Measurements from ENCODE around the gene ZG16. TPM values are rescaled to one million over a fixed set of nuclear protein-coding genes. Genes with fewer than 3 reads are reported as not detected.
"Not testable (repeated sequence)": the region's sequence is repeated elsewhere in the genome, so short reads cannot be mapped to it uniquely, and the experiment has no call there.

Gene ZG16
- total RNA-seq, 2 experiments from 2014 or later: not detected

DNA sequence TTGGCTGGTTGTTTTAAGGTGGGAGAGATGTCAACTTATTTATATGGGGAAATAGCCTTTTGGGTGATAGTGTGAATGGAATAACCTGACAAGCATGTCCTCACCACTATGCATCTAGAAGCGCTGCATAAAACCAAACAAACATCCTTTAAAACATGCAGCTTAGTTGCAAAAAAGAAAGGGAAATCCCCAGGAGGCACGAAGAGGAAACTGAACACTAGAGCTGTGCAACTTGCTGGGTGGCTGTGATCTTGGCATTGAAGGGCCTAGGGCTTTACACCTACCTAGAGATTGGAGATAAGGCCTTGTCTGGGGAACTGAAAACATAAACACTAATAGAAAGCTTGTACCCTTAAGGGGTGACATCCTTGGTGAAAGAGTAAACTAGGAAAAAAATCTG, 39.5 kb upstream of the ZG16 start:
- no peaks in the 10 kb centered on the region for H3K36me3 ChIP-seq (ENCODE audit: insufficient read depth, low read length)
- peak; percentile 70 for DNase-seq (ENCODE audit: low spot score)
- intact Hi-C loops (cut with micrococcal nuclease; ENCODE audit: unreplicated experiment): no loop called here
- no peaks in the 10 kb centered on the region for H3K9me2 ChIP-seq (ENCODE audit: insufficient read depth, low read length)
- peak overlapping the region; percentile 56; the same call in 1 of the 2 replicates for H2AFZ ChIP-seq (ENCODE audit: low read length)
- peaks cover 27% of the 10 kb centered on the region for H3K4me1 ChIP-seq (ENCODE audit: insufficient read depth, low read length, poor library complexity, severe bottlenecking)
- H3K4me3 ChIP-seq (ENCODE audit: low read depth, low read length, poor library complexity, severe bottlenecking): peak overlapping the region; percentile 7
- H3K27ac ChIP-seq (ENCODE audit: low read depth, low read length, poor library complexity, severe bottlenecking): peak overlapping the region; percentile 39
- peak overlapping the region; percentile 56 for H3K4me2 ChIP-seq (ENCODE audit: low read length)
- CTCF ChIA-PET (ENCODE audit: unreplicated experiment): no interaction called here
- TF ChIP-seq, protein P1, sequence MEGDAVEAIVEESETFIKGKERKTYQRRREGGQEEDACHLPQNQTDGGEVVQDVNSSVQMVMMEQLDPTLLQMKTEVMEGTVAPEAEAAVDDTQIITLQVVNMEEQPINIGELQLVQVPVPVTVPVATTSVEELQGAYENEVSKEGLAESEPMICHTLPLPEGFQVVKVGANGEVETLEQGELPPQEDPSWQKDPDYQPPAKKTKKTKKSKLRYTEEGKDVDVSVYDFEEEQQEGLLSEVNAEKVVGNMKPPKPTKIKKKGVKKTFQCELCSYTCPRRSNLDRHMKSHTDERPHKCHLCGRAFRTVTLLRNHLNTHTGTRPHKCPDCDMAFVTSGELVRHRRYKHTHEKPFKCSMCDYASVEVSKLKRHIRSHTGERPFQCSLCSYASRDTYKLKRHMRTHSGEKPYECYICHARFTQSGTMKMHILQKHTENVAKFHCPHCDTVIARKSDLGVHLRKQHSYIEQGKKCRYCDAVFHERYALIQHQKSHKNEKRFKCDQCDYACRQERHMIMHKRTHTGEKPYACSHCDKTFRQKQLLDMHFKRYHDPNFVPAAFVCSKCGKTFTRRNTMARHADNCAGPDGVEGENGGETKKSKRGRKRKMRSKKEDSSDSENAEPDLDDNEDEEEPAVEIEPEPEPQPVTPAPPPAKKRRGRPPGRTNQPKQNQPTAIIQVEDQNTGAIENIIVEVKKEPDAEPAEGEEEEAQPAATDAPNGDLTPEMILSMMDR (conservative IDR thresholded peaks at IDR 0.05; ENCODE audit: low read length): no peak
- no peaks in the 10 kb centered on the region for H3K79me2 ChIP-seq (ENCODE audit: insufficient read depth, low read depth, low read length)
- POLR2A ChIA-PET: interaction anchor here (1.3 kb wide), 1 partner anchor 52 kb away, joined by 4 read pairs; the partner anchor contains the start of gene KIF22
- H4K20me1 ChIP-seq (ENCODE audit: insufficient read depth, low read length): no peaks in the 10 kb centered on the region
- H3K9me3 ChIP-seq (ENCODE audit: low read length): no peaks in the 10 kb centered on the region
- no TSS peak for BruUV-seq (replicated peaks)

DNA sequence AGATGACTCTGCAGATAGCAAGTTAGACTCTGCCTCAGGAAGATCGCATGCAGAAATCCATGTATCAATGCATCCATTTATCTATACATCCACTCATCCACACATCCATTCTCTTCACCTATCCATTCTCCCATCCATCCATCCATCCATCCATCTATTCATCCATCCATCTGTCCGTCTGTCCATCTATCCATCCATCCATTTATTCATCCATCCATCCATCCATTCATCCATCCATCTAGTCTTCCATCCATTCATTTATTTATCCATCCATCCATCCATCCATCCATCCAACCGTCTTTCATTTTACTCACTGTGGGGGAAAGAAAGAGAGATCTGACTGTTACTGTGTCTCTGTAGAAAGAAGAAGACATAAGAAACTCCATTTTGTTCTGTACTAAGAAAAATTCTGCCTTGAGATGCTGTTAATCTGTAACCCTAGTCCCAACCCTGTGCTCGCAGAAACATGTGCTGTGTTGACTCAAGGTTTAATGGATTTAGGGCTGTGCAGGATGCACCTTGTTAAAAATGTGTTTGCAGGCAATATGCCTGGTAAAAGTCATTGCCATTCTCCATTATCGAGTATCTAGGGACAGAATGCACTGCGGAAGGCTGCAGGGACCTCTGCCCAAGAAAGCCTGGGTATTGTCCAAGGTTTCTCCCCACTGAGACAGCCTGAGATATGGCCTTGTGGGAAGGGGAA, 38.0 kb upstream of the ZG16 start:
- DNase-seq (ENCODE audit: low spot score); H2AFZ ChIP-seq (ENCODE audit: low read length); H3K27ac ChIP-seq (ENCODE audit: low read depth, low read length, poor library complexity, severe bottlenecking); POLR2A ChIA-PET; H3K4me2 ChIP-seq (ENCODE audit: low read length); intact Hi-C loops (cut with micrococcal nuclease; ENCODE audit: unreplicated experiment); H3K4me3 ChIP-seq (ENCODE audit: low read depth, low read length, poor library complexity, severe bottlenecking); H3K36me3 ChIP-seq (ENCODE audit: insufficient read depth, low read length); BruUV-seq (replicated peaks); H3K79me2 ChIP-seq (ENCODE audit: insufficient read depth, low read depth, low read length); H3K9me3 ChIP-seq (ENCODE audit: low read length); H4K20me1 ChIP-seq (ENCODE audit: insufficient read depth, low read length); H3K9me2 ChIP-seq (ENCODE audit: insufficient read depth, low read length); CTCF ChIA-PET (ENCODE audit: unreplicated experiment): not testable (repeated sequence)
- H3K4me1 ChIP-seq (ENCODE audit: insufficient read depth, low read length, poor library complexity, severe bottlenecking): peaks cover 22% of the 10 kb centered on the region

DNA sequence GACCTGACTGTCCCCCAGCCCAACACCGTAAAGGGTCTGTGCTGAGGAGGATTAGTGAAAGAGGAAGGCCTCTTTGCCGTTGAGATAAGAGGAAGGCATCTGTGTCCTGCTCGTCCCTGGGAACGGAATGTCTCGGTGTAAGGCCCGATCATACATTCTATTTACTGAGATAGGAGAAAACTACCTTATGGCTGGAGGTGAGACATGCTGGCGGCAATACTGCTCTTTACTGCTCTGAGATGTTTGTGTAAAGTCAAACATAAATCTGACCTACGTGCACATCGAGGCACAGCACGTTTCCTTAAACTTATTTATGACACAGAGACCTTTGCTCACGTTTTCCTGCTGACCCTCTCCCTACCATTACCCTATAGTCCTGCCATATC, 37.4 kb upstream of the ZG16 start:
- DNase-seq (ENCODE audit: low spot score); H3K9me2 ChIP-seq (ENCODE audit: insufficient read depth, low read length); H3K9me3 ChIP-seq (ENCODE audit: low read length); CTCF ChIA-PET (ENCODE audit: unreplicated experiment); BruUV-seq (replicated peaks); H3K79me2 ChIP-seq (ENCODE audit: insufficient read depth, low read depth, low read length); H2AFZ ChIP-seq (ENCODE audit: low read length); H3K36me3 ChIP-seq (ENCODE audit: insufficient read depth, low read length); intact Hi-C loops (cut with micrococcal nuclease; ENCODE audit: unreplicated experiment); H4K20me1 ChIP-seq (ENCODE audit: insufficient read depth, low read length); H3K4me3 ChIP-seq (ENCODE audit: low read depth, low read length, poor library complexity, severe bottlenecking); H3K27ac ChIP-seq (ENCODE audit: low read depth, low read length, poor library complexity, severe bottlenecking); POLR2A ChIA-PET; H3K4me2 ChIP-seq (ENCODE audit: low read length): not testable (repeated sequence)
- H3K4me1 ChIP-seq (ENCODE audit: insufficient read depth, low read length, poor library complexity, severe bottlenecking): peaks cover 22% of the 10 kb centered on the region

DNA sequence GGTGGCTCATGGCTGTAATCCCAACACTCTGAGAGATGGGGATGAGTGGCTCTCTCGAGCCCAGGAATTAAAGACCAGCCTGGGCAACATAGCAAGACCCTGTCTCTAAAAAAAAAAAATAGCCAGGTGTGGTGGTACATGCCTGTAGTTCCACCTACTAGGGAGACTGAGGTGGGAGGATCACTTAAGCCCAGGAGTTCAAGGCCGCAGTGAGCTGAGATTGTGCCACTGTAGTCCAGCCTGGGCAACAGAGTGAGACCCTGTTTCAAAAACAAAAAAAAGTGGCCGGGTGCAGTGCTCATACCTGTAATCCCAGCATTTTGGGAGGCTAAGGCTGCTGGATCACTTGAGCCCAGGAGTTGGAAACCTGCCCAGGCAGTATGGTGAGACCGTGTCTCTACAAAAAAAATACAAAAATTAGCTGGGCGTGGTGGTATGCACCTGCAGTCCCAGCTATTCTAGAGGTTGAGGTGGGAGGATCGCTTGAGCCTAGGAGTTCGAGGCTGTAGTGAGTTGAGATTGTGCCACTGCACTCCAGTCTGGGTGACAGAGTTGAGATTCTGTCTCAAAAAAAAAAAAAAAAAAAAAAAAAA, 35.3 kb upstream of the ZG16 start:
- DNase-seq (ENCODE audit: low spot score): no peak
- no peaks in the 10 kb centered on the region for H3K79me2 ChIP-seq (ENCODE audit: insufficient read depth, low read depth, low read length)
- BruUV-seq (replicated peaks): no TSS peak
- H3K9me2 ChIP-seq (ENCODE audit: insufficient read depth, low read length): no peaks in the 10 kb centered on the region
- ChIA-PET POLR2A (no interaction called here), CTCF (ENCODE audit: unreplicated experiment) (no interaction called here)
- no peaks in the 10 kb centered on the region for H4K20me1 ChIP-seq (ENCODE audit: insufficient read depth, low read length)
- H3K36me3 ChIP-seq (ENCODE audit: insufficient read depth, low read length): no peaks in the 10 kb centered on the region
- no peak overlapping the region for H3K4me3 ChIP-seq (ENCODE audit: low read depth, low read length, poor library complexity, severe bottlenecking)
- H3K4me1 ChIP-seq (ENCODE audit: insufficient read depth, low read length, poor library complexity, severe bottlenecking): peaks cover 18% of the 10 kb centered on the region
- H3K9me3 ChIP-seq (ENCODE audit: low read length): no peaks in the 10 kb centered on the region
- TF ChIP-seq EZH2phosphoT487 (IDR thresholded peaks at IDR 0.05; ENCODE audit: borderline replicate concordance, low read depth, low read length): no peak
- TF ChIP-seq, protein P1 (conservative IDR thresholded peaks at IDR 0.05; ENCODE audit: low read length): no peak
- H2AFZ ChIP-seq (ENCODE audit: low read length): no peak overlapping the region
- H3K4me2 ChIP-seq (ENCODE audit: low read length): no peak overlapping the region
- H3K27ac ChIP-seq (ENCODE audit: low read depth, low read length, poor library complexity, severe bottlenecking): no peak overlapping the region
- intact Hi-C loops (cut with micrococcal nuclease; ENCODE audit: unreplicated experiment): no loop called here
